HepG2 (cell line): ENCODE measurements around the gene RHBDF2. TPM values are rescaled to one million over a fixed set of nuclear protein-coding genes. Genes with fewer than 3 reads are reported as not detected.
A peak's percentile ranks its signal among the peaks of the same experiment; 100 is the strongest.

ENCODE experiments used
- ATF4 ChIP-seq, 2 experiments: fragments of 450-650 bp in 1 of 2; sonication (generic) in 1 of 2; formaldehyde crosslinking; IDR thresholded peaks; 2 replicates each; pipeline versions ENCODE4 v1.5.0 to v1.8.0; 2020 to 2022; ENCODE audit warnings: mild to moderate bottlenecking in 1 of 2, missing genetic modification reagents in 1 of 2
- DMAP1 ChIP-seq: IDR thresholded peaks from 2 replicates; pipeline ENCODE4 v1.6.1; 2016
- FOSL1 ChIP-seq: sonication (generic); formaldehyde crosslinking; IDR thresholded peaks from 2 replicates; pipeline ENCODE4 v1.9.0; 2021; ENCODE audit warnings: missing genetic modification reagents, borderline replicate concordance
- MBNL3 ChIP-seq: fragments of 250-450 bp; sonication (Bioruptor Pico); conservative IDR thresholded peaks from 2 replicates; pipeline ENCODE4 v1.8.0; 2022; ENCODE audit warnings: mild to moderate bottlenecking, inconsistent platforms
- MIXL1 ChIP-seq: IDR thresholded peaks from 2 replicates; pipeline ENCODE4 v1.6.1; 2016
- PAWR ChIP-seq: sonication (generic); formaldehyde crosslinking; IDR thresholded peaks from 2 replicates; pipeline ENCODE4 v1.4.0; 2020; ENCODE audit warnings: missing genetic modification reagents, mild to moderate bottlenecking, borderline replicate concordance
- POLR2G ChIP-seq: fragments of 200-400 bp; formaldehyde crosslinking; IDR thresholded peaks from 2 replicates; pipeline ENCODE4 v1.6.1; 2018; ENCODE audit warnings: mild to moderate bottlenecking, low read depth, low read length, moderate library complexity
- PRPF4 ChIP-seq: fragments of 200-400 bp; formaldehyde crosslinking; IDR thresholded peaks from 2 replicates; pipeline ENCODE4 v1.6.1; 2016; ENCODE audit warnings: low read length, low read depth; ENCODE audit not compliant: poor library complexity, severe bottlenecking
- RBAK ChIP-seq: sonication (generic); formaldehyde crosslinking; IDR thresholded peaks from 2 replicates; pipeline ENCODE4 v1.5.1; 2020; ENCODE audit warnings: mild to moderate bottlenecking, missing genetic modification reagents
- RFXANK ChIP-seq: IDR thresholded peaks from 2 replicates; pipeline ENCODE4 v1.6.1; 2016
- RXRB ChIP-seq: IDR thresholded peaks from 2 replicates; pipeline ENCODE4 v1.6.1; 2016; ENCODE audit warnings: borderline replicate concordance, missing genetic modification reagents, missing compliant biosample characterization
- SP4 ChIP-seq: sonication (generic); formaldehyde crosslinking; IDR thresholded peaks from 2 replicates; pipeline ENCODE4 v1.8.1; 2023; ENCODE audit warnings: mild to moderate bottlenecking, missing genetic modification reagents
- TCF12 ChIP-seq, 2 experiments: fragments of 450-650 bp in 1 of 2; sonication (generic) in 1 of 2; formaldehyde crosslinking in 1 of 2; IDR thresholded peaks; 2 replicates each; pipeline versions ENCODE4 v1.6.1 to v1.8.0; 2017 to 2022; ENCODE audit warnings: antibody characterized with exemption in 1 of 2, mild to moderate bottlenecking in 1 of 2, missing genetic modification reagents in 1 of 2, moderate library complexity in 1 of 2
- ZFP37 ChIP-seq: sonication (generic); formaldehyde crosslinking; IDR thresholded peaks from 2 replicates; pipeline ENCODE4 v1.4.0; 2020; ENCODE audit warnings: missing genetic modification reagents, borderline replicate concordance
- ZNF225 ChIP-seq: sonication (generic); formaldehyde crosslinking; IDR thresholded peaks from 2 replicates; pipeline ENCODE4 v1.4.0; 2020; ENCODE audit warnings: mild to moderate bottlenecking, missing genetic modification reagents
- ZNF234 ChIP-seq: sonication (generic); formaldehyde crosslinking; conservative IDR thresholded peaks from 2 replicates; pipeline ENCODE4 v1.5.1; 2020; ENCODE audit warnings: mild to moderate bottlenecking, missing genetic modification reagents
- ZNF274 ChIP-seq: sonication (generic); formaldehyde crosslinking; IDR thresholded peaks from 2 replicates; pipeline ENCODE4 v1.5.1; 2020; ENCODE audit warnings: mild to moderate bottlenecking, missing genetic modification reagents
- ZNF605 ChIP-seq: sonication (generic); formaldehyde crosslinking; IDR thresholded peaks from 2 replicates; pipeline ENCODE4 v1.8.0; 2022; ENCODE audit warnings: mild to moderate bottlenecking, missing genetic modification reagents
- ZNF652 ChIP-seq: IDR thresholded peaks from 2 replicates; pipeline ENCODE4 v1.6.1; 2016; ENCODE audit warnings: low read depth, borderline replicate concordance
- polyA plus RNA-seq, 8 experiments: library from polyadenylated mRNA; depleted of rRNA in 3 of 8; stranded (reverse) in 7 of 8; unstranded in 1 of 8; fragments of >200 nt; fragmentation: Illumina TruSeq in 4 of 8; extraction: Trizol in 4 of 8; gene quantifications; 2 replicates each; pipeline versions ENCODE4 v1.2.1 to v1.2.3, GENCODE V29; 2011 to 2016; ENCODE audit warnings: low read depth in 4 of 8, missing spikeins in 1 of 8, mixed read lengths in 1 of 8; ENCODE audit not compliant: insufficient read depth in 1 of 8
- total RNA-seq, 5 experiments: library from RNA; depleted of rRNA; stranded (reverse); fragments of >200 nt; fragmentation: Illumina TruSeq; extraction: Trizol; gene quantifications; 2 replicates each; pipeline ENCODE4 v1.2.3, GENCODE V29; 2016; ENCODE audit warnings: low read depth in 1 of 5
- TF ChIP-seq, protein P1 (sequence below): sonication (generic); formaldehyde crosslinking; IDR thresholded peaks from 2 replicates; pipeline ENCODE4 v1.4.0; 2020; ENCODE audit warnings: missing genetic modification reagents
- TF ChIP-seq, protein P2 (sequence below): sonication (generic); formaldehyde crosslinking; IDR thresholded peaks from 2 replicates; pipeline ENCODE4 v1.4.0; 2020; ENCODE audit warnings: missing genetic modification reagents
- TF ChIP-seq, protein P3 (sequence below): sonication (generic); formaldehyde crosslinking; IDR thresholded peaks from 2 replicates; pipeline ENCODE4 v1.4.0; 2020; ENCODE audit warnings: missing genetic modification reagents
- TF ChIP-seq, protein P4 (sequence below): sonication (generic); formaldehyde crosslinking; IDR thresholded peaks from 2 replicates; pipeline ENCODE4 v1.4.0; 2020; ENCODE audit warnings: missing genetic modification reagents, borderline replicate concordance

RHBDF2 gene
- total and polyA plus RNA-seq, 2 of the 13 experiments (the other 11 are each of a cell fraction or from before 2014, with no cell fraction given), result 7.8 to 24.2 TPM

DNA sequence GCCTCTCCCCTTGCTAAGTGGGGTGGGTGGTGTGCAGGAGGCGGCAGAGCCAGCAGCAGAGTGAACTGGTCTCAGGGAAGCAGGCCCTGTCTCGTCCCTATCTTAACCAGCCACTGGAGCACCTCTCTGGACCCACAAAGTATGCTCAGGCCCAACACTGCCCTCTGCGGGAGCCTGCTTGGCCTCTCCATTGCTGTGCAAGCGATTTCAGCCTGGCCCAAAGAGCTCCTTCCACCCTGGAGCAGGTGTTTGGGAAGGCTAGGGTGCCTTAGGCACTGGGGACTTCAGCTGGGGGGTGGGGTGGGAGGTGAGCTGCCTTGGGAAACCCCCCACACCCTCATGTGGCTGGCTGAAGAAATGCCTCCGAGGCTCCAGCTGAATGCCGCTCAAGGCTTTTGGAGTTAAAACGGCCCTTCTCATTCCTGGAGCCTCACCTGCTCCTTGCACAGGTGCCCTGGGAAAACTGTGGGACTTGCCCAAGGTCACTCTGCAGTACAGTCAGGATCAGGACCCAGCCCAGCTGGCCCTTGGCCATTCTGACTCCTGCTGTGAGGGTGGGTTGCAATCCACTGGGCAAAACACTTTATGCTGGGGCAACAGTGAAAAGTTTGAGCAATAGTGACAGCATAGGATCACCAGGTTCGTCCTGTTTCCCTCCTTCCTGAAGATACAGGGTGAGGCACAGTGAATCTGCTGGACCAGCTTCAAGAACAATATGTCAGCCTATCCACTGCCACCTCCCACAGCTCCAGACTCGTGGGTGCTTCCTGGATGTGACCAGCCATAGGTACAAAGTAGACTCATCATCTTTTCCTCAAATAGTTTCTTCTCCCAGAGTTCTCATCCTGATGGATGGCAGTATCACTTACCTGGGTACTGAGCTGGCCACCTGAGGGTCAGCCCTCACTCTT lies 42.4 kb downstream of the RHBDF2 start (continued):
- TF ChIP-seq, protein P1, sequence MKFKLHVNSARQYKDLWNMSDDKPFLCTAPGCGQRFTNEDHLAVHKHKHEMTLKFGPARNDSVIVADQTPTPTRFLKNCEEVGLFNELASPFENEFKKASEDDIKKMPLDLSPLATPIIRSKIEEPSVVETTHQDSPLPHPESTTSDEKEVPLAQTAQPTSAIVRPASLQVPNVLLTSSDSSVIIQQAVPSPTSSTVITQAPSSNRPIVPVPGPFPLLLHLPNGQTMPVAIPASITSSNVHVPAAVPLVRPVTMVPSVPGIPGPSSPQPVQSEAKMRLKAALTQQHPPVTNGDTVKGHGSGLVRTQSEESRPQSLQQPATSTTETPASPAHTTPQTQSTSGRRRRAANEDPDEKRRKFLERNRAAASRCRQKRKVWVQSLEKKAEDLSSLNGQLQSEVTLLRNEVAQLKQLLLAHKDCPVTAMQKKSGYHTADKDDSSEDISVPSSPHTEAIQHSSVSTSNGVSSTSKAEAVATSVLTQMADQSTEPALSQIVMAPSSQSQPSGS (CRISPR knock-in tag), result 0 out of 2 replicates have a peak, but pooled peaks have one; percentile 22
- TF ChIP-seq, protein P2, sequence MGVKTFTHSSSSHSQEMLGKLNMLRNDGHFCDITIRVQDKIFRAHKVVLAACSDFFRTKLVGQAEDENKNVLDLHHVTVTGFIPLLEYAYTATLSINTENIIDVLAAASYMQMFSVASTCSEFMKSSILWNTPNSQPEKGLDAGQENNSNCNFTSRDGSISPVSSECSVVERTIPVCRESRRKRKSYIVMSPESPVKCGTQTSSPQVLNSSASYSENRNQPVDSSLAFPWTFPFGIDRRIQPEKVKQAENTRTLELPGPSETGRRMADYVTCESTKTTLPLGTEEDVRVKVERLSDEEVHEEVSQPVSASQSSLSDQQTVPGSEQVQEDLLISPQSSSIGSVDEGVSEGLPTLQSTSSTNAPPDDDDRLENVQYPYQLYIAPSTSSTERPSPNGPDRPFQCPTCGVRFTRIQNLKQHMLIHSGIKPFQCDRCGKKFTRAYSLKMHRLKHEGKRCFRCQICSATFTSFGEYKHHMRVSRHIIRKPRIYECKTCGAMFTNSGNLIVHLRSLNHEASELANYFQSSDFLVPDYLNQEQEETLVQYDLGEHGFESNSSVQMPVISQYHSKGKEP (CRISPR knock-in tag), result no peak
- TF ChIP-seq ATF4 (CRISPR knock-in tag; IDR thresholded peaks at IDR 0.05), result no peak
- TF ChIP-seq TCF12 (IDR thresholded peaks at IDR 0.05), result no peak
- TF ChIP-seq TCF12 (CRISPR knock-in tag; IDR thresholded peaks at IDR 0.05), result no peak
- TF ChIP-seq RXRB, result peak; percentile 33; the same call in 1 of the 2 replicates
- TF ChIP-seq DMAP1, result no peak
- no peak for TF ChIP-seq RFXANK (CRISPR knock-in tag)
- no peak for TF ChIP-seq ZNF652
- TF ChIP-seq FOSL1 (CRISPR knock-in tag), result no peak
- no peak for TF ChIP-seq POLR2G
- TF ChIP-seq PAWR (CRISPR knock-in tag), result no peak
- TF ChIP-seq ZNF605 (CRISPR knock-in tag), result no peak
- TF ChIP-seq PRPF4, result no peak
- TF ChIP-seq, protein P3, sequence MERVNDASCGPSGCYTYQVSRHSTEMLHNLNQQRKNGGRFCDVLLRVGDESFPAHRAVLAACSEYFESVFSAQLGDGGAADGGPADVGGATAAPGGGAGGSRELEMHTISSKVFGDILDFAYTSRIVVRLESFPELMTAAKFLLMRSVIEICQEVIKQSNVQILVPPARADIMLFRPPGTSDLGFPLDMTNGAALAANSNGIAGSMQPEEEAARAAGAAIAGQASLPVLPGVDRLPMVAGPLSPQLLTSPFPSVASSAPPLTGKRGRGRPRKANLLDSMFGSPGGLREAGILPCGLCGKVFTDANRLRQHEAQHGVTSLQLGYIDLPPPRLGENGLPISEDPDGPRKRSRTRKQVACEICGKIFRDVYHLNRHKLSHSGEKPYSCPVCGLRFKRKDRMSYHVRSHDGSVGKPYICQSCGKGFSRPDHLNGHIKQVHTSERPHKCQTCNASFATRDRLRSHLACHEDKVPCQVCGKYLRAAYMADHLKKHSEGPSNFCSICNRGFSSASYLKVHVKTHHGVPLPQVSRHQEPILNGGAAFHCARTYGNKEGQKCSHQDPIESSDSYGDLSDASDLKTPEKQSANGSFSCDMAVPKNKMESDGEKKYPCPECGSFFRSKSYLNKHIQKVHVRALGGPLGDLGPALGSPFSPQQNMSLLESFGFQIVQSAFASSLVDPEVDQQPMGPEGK (CRISPR knock-in tag), result no peak; the same call in 1 of the 2 replicates
- no peak for TF ChIP-seq MIXL1 (CRISPR knock-in tag)
- TF ChIP-seq ZNF274 (CRISPR knock-in tag), result no peak
- TF ChIP-seq ZNF225 (CRISPR knock-in tag), result peak; percentile 48; the same call in 1 of the 2 replicates
- TF ChIP-seq ZFP37 (CRISPR knock-in tag), result no peak
- no peak for TF ChIP-seq ZNF234 (CRISPR knock-in tag)
- TF ChIP-seq MBNL3 (CRISPR knock-in tag), result no peak
- TF ChIP-seq, protein P4, sequence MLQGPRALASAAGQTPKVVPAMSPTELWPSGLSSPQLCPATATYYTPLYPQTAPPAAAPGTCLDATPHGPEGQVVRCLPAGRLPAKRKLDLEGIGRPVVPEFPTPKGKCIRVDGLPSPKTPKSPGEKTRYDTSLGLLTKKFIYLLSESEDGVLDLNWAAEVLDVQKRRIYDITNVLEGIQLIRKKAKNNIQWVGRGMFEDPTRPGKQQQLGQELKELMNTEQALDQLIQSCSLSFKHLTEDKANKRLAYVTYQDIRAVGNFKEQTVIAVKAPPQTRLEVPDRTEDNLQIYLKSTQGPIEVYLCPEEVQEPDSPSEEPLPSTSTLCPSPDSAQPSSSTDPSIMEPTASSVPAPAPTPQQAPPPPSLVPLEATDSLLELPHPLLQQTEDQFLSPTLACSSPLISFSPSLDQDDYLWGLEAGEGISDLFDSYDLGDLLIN (CRISPR knock-in tag), result no peak
- TF ChIP-seq SP4, result no peak; the same call in 1 of the 2 replicates
- no peak for TF ChIP-seq RBAK
